HG03520 (cell line): ENCODE data around the gene CHTF8.

Source experiments
- ATAC-seq: cut with Tn5 transposase; IDR thresholded peaks from one replicate; pipeline ENCODE4 v1.9.1; 2021; ENCODE audit warnings: mild to moderate bottlenecking, moderate library complexity; ENCODE audit not compliant: unreplicated experiment

CHTF8 gene

DNA sequence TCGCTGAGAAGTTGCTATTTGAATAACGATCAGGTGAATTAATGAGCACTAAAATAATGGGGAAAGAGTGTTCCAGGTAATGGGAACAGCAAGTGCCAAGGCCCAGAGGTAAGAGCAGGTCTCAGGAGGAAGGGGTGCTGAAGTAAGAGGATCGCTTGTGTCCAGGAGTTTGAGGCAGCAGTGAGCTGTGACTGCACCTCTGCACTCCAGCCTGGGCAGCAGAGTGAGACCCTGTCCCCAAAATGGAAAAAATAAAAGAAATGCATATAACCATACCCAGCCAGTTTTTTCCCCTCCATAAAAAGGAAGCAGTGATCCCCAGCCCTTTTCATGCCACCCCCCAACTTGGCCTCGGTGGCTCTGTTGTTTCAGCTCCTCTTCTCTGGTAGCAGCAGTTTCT lies 43.7 kb downstream of the CHTF8 start:
- ATAC-seq: no peak

DNA sequence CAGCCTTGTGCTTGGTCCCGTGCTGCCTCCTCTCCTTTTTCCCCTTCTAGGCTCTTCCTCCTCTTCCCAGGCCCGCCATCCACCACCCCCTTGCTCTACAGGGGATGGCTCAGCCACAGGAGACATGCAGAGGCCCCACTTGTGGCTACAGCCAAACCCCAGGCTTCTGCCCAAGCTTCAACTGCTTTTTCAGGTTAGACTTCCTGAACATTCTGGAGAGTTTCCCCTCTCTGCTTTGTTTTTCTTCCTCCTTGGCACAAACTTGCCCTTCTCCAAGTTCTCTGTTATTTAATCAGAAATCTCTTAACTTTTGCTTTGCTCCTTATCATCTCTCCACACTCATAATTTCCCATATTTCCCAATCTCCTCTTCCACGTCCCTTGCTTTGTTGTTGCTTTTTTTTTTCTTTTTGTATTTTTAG lies 45.2 kb downstream of the CHTF8 start:
- ATAC-seq: no peak

DNA sequence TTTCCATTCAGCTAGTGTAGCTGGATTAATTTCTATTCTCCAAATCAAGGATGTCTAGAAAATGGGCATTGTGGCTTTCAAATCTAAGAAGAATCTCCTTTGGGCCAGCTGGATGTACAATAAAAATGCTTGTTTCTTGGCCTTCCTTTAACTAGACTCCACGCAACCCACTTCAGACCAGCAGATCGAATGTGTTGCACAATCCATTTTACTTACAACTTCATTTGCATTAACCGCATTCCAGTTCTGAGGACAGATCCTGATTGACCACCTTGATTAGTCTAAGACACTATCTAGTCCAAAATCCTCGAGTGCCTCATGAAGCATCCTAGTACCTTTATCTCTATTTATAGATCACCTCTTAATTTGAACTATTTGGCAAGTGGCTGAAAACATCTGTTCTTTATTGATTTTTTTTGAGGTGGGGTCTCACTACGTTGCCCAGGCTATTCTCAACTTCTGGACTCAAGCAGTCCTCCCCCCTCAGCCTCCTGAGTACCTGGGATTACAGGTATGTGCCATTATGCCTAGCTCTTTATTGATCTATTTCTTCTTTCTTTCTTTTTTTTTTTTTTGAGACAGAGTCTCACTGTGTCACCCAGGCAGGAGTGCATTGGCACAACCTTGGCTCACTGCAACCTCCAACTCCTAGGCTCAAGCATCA lies 47.2 kb downstream of the CHTF8 start:
- no peak for ATAC-seq

DNA sequence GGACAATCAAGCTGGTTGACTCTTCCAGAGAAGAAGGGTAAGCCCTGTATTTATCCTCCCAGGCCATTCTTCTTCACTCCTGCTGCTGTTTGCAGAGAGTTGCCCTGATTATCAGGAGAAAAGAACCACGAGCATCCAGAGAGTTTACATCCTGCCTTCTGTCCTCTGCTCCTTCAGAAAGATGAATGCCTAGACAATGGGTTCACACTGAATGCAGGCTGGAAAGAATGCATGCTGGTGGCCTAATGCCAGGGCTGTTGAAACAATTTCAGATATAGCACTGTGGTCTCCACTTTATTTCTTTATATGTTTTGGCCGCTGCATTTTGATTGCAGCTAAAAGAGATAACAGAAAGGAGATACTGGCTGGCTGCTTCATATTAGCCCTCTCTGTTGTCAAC lies 48.1 kb downstream of the CHTF8 start:
- no peak for ATAC-seq

DNA sequence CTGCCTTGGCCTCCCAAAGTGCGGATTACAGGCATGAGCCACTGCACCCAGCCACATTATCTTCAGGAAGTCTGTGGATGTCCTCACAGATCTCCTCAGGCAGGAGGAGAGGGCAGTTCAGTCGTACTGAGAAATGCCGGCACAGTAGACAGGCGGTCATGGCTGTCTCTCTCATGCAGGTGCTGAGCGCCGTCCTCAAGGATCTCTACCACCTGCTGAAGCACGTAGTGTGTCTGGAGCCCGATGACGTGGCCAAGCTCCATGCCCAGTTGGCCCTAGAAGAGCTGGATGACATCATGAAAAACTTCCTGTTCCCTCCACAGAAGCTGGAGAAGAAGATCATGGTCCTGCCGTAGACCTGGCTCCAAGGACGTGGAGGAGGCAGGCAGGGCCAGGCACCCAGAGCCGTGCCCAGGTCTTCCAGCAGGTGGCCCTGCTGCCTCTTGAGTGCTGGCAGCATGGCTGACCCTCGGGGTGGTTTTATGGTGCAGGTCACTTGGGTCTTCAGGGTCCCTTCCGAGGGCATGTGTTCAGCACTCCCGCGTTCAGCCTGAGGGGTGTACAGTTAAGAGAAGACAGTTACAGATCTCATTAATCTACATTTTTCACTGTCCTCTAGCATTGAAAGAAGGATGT lies 49.0 kb downstream of the CHTF8 start:
- ATAC-seq: no peak

DNA sequence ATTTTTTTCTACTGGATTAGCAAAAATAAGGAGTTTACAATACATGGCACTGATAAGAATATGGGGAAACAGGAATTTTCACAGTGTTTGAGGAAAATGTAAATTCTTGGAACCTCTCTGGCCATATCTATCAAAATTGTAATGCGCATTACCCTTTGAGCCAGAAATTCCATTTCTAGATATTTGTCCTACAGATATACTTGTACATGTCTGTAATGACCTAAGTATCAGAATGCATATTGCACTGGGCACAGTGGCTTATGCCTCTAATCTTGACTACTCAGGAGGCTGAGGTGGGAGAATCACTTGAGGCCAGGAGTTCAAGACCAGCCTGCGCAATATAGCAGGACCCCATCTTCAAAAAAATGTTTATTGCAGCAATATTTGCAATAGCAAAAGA lies 52.7 kb downstream of the CHTF8 start:
- no peak for ATAC-seq

DNA sequence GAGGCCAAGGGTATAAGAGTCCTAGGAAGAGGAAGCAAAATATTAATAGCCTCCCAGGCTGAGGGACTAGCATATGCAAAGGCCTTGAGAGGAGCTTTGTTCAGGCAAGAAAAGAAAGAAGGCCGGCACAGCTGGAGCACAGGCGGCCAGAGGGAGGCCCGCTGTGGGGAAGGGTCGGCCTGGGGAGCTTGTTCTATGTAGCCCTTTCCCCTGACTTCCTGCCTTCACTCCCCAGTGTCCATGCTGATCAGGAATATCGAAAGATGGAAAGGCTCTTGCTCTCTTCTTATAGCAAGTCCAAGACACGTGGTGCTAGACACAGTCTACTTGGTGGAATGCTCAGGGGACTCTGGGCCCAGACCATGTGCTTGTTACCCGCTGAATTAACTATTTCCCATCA lies 54.3 kb downstream of the CHTF8 start:
- no peak for ATAC-seq

DNA sequence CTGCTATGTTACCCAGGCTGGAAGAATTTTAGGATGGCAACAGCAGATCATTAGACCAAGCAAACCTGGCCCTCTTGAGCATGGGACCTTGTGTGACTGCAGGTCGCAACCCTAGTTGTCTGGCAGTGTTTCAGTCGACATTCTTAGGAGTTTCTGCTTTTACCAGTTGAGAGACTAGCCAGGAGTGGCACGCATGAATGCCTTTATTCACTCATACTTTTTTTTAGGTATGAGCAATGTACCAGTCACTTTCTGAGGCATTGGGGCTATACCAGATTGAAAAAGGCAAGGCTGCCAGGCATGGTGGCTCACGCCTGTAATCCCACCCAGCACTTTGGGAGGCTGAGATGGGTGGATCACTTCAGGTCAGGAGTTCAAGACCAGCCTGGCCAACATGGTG lies 55.1 kb downstream of the CHTF8 start:
- ATAC-seq: no peak

DNA sequence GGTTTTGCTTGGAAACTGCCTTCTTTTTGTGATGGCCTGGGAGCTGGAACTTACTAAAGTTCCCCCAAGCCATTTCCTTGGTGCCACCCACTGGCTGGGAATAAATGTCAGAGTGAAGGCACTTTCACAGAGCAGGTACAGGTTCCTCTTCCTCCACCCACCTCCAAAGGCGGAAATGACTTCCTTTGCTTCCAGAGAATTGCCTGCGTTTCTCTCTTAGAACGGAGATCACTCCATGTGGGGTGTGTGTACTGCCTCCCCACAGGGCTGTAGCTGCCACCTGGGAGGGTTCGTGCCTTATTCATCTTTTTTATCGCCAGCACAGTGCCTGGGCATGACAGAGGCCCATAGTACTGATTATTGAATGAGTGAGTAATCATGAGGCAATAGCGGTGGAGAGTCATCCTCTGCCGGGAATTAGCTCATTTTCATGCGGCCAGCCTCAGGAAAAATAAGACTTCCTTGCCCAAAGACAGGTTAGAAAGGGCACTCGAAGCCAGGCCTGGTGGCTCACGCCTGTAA lies 59.1 kb downstream of the CHTF8 start:
- no peak for ATAC-seq

DNA sequence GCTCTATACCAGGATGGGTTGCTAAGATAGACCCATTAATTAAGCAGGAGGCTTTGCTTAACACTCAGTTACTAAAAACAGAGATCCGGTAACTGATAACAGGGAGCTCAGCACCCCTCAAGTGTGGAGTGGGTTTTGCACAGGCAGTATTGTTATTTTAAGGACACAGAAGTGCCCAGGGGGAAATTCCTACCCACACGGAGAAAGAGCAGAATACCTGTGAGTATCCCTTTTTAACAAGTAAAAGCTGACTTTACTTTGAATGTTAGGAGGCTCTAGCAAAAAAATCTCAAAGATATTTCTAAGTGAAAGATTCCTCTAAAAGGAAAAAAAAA lies 59.8 kb downstream of the CHTF8 start:
- ATAC-seq: no peak

DNA sequence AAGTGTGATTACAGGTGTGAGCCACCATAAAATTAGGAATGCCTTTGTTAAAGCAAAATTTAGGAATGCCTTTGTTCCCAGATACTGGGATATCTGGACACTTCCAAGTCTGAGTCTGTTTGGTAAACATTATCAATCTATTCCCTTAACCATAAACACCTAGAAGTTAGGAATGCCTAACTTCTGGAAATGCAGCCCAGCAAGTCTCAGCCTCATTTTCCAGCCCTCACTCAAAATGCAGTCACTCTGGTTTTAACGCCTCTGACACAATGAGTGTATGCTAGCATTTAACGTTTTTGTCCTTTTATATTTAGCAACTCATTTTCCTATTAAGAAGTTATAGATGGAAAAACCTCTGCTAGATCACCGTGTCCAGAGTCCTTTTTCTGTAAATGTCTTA lies 61.4 kb downstream of the CHTF8 start:
- ATAC-seq: no peak

DNA sequence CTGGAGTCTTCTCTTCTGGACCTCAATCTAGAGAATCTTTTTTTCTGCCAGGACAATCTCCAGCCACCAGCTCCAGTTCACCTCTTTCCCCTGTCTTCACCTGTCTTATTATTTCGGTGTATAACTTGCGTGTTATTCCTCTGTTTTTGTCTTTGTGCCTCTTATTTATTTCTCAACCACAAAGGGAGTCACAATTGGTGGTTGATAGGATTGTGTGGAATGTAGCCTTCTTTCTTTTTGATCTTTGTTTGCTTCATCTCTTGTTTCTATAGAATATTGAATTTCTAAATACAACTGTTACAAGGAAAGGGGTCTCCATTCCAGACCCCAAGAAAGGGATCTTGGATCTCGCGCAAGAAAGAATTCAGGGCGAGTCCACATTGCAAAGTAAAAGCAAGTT lies 62.9 kb downstream of the CHTF8 start:
- ATAC-seq: no peak
